GM19328 (cell line): ENCODE measurements around the gene ACSS1.

Experiments
- ATAC-seq: cut with Tn5 transposase; IDR thresholded peaks from one replicate; pipeline ENCODE4 v1.9.1; 2021; ENCODE audit warnings: mild to moderate bottlenecking, moderate library complexity; ENCODE audit not compliant: unreplicated experiment

The ACSS1 gene

GRCh38 chr20:25079171-25079570 lies 21.2 kb upstream of the ACSS1 start:
- ATAC-seq = no peak

DNA sequence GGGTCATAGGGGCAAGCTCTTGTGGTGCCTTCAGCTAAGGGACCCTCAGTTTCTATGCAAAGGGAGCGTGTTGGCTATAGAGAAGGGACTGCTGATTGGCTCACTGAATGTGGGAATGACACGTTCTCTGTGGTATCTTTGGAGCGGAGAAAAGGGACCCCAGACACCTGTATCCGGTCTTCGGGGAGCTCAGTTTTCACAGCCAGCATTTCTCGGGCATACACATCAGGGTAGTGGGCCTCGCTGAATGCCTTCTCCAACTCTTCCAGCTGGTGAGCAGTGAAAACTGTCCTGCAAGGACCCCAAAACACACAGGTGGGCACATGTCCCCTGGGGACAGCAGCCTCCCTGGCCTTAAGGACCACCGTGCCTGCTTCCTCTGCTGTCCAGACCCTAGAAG lies 20.7 kb upstream of the ACSS1 start:
- no peak for ATAC-seq

- ATAC-seq = no peak
Observed at GRCh38 chr20:25077610-25078169, 19.8 kb upstream of the ACSS1 start.

DNA sequence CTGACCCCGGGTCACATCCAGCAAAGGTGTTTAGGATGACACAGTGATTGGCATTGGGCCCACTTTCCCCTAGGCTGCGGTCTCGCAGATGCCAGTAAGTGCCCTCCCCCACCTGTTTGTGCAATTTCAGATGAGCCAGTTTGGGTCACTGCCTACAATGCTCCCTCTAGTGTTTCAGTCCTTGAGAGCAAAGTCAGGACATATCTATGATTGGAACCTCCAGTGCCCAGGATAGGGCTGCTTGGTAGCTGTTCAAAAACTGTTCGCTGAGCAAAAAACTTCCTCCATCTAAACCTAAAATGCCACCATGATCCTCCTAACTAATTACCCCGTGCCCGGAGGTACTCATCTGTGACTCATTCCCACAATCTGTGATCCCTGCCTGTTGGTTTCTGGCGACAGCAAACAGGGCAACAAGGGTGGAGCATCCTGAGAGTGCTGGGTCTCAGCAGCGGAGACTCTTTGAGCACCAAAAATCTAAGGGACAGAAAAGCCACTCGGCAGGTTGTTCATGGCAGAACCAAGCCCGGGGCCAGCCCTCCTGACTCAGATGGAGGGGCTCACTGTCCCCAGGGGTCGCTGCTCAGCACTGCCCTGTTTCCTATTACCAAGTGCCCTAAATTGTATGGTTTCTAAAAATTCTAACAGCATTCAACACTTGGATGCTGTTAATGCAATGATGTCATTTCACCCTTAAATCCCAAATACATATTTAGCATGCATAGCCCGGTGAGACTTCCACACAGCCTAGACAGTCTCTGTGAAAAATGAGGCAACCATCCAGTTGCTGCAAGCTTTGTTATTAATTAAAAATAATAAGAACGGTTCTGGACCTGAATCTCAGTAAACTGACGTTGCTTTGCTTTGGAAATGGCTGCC lies 19.0 kb upstream of the ACSS1 start:
- no peak for ATAC-seq

GRCh38 chr20:25076201-25076600 lies 18.3 kb upstream of the ACSS1 start:
- ATAC-seq = no peak

DNA sequence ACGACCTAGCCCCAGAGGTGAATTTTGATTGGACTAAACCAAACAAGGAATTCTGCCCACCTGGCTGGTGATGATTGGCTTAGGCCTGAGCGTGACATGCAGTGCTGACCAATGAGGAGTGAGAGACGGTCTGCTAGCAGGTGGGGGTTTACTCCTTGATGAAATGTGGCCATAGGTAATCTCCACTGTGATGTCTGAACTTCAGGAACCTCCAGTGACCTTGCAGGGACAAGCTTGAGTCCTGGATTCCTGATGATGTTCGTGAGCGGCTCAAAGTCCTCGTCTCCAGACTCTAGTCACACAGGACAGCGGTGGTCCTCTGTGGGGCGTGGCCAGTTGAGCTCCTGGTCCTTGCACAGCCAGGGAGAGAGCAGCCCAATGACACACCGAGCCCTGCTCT lies 15.6 kb upstream of the ACSS1 start:
- no peak for ATAC-seq

DNA sequence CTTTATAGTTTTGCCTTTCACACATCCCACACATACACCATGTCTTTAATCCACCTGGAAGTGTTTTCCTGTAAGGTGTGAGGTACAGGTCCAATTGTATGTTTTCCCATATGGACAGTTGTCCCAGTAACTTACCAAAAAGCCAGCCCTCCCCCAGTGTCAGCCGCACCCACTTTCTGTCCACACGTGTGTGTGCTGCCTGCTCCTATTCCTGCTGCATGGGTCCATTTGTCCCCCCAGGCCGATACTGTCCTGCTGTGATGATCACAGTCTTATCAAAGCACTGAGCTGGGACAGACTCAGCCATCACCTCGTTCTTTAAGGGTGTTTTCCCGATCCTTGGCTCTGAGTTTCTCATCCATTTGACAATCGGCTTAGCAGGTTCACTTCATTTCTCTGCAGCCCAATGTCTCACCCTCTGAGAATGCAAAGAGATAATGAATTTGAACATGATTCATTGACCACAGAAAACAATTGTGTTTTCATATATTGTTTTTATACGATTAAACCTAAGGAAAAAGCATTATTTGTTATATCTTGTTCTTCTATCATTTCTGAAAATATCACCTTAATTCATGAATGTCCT lies 14.4 kb upstream of the ACSS1 start:
- no peak for ATAC-seq

DNA sequence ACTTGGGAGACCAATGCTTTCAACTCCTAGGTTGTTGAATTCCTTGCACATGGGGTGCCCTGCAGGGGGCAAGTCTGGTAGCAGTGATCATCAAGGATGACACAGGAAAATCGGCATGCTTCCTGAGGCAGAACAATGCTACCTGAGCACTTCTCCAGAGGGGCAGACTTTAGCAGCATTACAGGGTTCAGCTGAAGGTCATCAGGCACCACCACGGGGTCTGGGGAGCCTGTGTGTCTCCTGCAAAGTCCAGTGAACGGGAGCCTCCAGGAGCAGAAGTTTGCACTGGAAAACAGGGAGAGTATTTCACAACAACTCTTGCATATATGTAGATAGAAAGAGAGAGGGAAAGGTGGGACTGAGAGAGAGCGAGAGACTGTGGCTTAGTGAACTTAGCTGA lies 13.8 kb upstream of the ACSS1 start:
- no peak for ATAC-seq

GRCh38 chr20:25070821-25071473 lies 13.0 kb upstream of the ACSS1 start:
- ATAC-seq = no peak

GRCh38 chr20:25067102-25067987 lies 9.4 kb upstream of the ACSS1 start:
- no peak for ATAC-seq

- ATAC-seq = no peak
Observed at GRCh38 chr20:25066386-25066785, 8.4 kb upstream of the ACSS1 start.

DNA sequence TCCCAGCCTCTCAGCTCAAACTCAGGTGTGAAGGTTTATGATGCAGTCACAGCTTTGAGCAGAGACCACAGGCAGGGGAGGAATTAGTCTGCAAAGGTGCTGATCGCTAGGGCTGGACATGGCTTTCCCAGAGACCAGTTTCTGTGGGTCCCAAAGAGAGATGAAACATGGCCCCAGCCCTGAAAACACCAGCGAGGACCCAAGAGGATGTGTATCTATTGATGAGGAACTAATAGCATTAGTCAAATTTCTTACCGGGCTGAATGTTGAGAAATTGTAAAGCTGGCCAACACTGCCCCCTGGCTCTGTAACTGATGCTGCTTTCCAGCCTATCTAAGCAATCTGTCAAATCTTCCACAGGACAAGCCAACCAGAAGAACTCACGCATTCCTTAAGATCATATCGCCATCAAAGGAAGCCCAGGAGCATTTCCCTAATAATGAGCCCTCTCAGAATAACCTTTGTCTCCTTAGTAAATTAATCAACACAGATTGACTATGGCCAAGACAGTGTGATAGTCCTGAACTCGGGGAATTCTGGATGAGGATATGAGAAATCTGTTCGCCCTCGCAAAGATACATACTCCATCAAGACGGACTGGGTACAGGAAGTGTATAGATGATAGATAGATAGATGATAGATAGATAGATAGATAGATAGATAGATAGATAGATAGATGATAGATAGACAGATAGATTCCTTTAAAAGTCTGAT lies 7.8 kb upstream of the ACSS1 start:
- peak; percentile 63 for ATAC-seq

- ATAC-seq = no peak
Observed at GRCh38 chr20:25065072-25065624, 7.2 kb upstream of the ACSS1 start.

- no peak for ATAC-seq
Observed at GRCh38 chr20:25064561-25065071, 6.7 kb upstream of the ACSS1 start.

- no peak for ATAC-seq
Observed at GRCh38 chr20:25063981-25064380, 6.0 kb upstream of the ACSS1 start.

GRCh38 chr20:25063546-25063945 lies 5.6 kb upstream of the ACSS1 start:
- ATAC-seq = no peak

DNA sequence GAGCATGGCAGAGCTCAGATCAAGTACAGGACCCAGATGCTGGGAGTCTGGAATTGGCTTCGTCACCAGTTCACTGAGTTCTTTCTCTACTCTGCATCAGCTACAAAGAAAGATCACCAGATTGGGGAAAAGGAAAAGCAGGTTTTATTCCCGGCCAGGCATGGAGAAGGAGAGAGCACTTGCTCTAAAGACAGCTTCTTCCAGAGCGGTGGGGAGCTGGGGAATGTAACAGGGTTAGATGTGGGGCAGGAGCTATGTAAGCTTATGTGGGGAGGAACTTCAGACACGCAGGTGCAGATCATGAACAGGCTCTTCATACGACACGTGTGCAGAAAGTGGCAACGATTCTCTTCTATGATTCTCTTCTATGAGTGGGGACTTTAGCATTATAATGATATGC lies 4.9 kb upstream of the ACSS1 start:
- no peak for ATAC-seq

DNA sequence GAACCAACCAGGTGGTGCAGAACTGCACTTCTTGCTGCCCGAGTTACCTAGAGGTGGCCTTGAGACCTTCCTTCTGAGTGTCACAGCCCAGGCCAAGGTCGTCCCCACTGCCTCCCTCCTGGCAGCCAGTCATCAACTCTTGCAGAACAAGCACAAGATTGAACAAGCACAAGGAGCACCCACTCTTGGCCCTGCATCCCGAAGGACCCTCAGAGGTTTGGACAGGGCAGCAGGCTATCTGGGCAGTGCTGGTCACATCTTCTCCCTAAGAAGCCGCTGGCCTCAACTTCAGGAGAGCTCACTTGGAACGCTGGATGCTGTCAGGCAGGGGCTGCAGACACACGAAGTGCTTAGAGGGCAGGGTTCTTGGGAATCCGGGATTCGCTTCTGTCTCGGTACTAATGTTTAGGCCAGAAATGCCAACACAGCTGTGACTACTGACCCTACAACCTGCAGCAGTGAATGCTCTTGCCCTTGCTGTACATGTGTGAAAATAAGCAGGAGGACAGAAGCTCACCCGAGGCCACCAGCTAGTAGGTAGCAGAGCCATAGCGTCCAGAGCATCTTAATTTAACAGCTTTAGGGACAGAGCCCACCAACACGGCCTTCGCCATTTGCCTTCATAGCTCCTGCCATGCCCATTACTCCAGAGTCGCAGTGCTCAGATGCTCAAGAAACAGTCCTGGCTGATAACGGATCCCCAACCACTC lies 4.0 kb upstream of the ACSS1 start:
- no peak for ATAC-seq
